DMS114 treated with DMSO at 0.1 percent for 48 hours (cell line): ENCODE data around the gene ZNRF1.
"Not testable (repeated sequence)": the region's sequence is repeated elsewhere in the genome, so short reads cannot be mapped to it uniquely, and the experiment has no call there.

Experiments
- DNase-seq: peaks from one replicate; lab custom pipeline; 2025; ENCODE audit not compliant: unreplicated experiment; lab: John Stamatoyannopoulos, UW

Gene ZNRF1

DNA sequence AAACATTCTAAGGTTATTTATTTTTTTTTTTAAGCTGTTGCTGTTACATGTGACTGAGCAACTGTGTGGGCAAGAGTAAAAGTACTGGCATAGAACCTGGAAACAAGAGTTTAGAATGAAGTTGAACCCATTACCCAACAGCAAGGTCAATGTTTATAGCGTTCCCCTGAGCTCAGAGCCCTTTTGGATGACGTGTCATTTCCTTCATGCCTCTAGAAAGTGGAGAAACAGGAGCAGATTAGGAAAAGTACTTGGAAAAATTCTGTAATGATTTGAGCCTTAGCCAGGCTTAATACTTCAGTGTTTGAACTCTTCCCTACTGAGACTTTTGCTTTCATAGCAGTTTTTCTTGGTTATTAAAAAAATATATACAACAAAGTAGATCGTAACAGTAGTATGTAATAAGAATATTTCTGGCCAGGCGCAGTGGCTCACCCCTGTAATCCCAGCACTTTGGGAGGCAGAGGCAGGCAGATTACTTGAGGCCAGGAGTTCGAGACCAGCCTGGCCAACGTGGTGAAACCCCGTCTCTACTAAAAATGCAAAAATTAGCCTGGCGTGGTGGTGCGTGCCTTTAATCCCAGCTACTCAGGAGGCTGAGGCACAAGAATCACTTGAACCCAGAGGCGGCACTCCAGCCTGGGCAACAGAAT is 27.5 kb downstream of the ZNRF1 start:
- DNase-seq: not testable (repeated sequence)

DNA sequence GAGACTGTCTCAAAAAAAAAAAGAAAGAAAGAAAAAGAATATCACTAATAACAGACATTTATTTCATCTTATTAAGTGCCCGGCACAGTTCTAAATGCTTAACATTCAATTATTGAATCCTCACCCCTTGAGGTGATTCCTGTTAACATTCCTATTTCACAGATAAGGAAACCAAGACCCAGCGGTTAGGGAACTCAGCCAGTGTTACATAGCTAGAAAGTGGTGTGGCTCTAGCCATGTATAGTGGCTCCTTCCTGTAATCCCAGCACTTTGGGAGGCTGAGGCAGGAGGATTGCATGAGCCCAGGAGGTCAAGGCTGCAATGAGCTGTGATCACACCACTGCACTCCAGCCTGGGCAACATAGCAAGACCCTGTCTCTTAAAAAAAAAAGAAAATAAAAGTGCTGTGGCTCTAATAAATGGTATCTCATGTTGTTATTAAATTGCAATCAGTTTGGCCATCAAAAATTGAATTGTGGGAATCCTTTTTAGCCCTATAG is 28.1 kb downstream of the ZNRF1 start:
- DNase-seq: no peak

DNA sequence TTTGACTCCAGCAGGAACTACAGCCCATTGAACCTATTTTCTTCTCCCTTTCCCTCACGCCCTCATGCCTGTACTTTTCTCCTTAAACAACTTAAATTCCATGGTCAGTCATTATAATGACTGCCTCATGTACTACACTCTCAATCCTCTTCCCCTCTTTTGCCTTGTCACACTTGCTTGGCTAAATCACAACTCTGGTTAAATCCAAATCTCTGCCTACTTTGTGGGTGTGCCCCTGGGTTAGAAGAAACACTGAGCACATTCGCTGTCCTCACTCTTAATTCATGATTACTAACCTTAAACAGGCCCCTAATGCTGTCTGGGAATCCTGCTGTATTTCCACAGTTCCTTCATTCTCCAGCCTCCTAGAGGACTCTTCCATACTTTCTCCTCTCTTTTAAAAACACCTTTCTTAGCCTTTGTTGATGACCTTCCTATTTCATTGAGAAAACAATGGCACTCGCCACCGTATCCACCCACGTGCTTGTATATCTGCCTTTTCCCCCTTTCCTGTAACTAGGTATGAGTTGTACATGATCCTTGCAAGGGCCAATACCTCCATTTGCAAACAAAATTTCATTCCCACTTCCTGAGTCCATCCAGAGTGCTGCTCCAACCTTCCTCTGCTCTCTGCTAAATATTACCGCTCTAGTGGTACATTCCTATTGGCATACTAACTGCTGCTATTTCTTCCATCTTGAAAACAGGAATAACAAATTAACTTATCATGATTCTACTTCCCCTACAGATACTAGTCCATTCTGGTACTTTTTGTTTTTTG is 28.9 kb downstream of the ZNRF1 start:
- DNase-seq: no peak

DNA sequence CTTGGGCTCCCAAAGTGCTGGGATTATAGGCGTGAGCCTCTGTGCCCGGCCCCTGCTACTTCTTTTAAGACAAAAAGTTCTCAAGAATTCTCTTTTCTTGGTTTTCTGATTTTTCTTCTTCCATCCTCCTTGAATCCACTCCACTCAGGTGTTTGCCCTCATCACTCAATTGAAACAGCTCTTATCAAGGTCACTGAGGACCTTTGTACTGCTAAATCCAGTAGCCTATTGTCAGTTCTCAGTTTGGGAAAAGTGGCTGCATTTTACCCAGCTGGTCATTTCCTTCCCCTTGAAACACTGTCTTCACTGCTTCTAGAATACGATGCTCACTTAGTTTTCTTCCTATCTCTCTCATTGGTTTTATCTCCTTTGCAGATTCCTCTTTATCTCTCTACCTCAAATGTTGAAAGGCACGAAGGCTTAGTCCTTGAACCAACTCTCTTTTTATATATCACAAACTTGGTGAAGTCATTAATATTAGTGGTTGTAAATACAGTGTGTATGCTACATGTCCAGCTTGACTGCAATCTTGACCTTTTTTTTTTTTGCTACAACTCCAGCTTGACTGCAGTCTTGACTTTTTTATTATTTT is 29.8 kb downstream of the ZNRF1 start:
- DNase-seq: no peak

DNA sequence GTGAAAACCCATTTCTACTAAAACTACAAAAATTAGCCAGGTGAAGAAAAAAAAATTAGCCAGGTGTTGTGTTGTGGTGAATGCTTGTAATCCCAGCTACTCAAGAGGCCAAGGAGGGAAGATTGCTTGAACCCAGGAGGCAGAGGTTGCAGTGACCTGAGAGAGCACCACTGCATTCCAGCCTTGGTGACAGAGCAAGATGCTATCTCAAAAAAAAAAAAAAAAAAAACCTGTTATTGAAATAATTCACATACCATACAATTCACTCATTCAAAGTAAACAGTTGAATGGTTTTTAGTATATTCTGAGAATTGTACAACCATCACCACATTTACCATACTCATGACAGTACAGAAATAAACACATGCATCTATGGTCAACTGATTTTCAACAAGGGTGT is 31.0 kb downstream of the ZNRF1 start:
- no peak for DNase-seq

DNA sequence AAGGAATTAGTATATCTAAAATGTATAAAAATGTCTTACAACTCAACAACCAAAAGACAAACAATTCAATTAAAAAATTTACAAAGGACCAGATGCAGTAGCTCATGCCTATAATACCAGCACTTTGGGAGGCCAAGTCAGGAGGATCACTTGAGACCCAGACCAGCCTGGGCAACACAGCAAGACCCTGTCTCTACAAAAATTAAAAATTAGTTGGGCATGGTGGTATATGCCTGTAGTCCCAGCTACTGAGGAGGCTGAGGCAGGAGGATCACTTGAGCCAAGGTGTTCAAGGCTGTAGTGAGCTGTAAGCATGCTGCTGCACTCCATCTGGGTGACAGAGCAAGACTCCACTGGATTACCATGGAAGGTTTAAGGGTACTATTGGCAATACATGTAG is 33.8 kb downstream of the ZNRF1 start:
- DNase-seq: no peak

DNA sequence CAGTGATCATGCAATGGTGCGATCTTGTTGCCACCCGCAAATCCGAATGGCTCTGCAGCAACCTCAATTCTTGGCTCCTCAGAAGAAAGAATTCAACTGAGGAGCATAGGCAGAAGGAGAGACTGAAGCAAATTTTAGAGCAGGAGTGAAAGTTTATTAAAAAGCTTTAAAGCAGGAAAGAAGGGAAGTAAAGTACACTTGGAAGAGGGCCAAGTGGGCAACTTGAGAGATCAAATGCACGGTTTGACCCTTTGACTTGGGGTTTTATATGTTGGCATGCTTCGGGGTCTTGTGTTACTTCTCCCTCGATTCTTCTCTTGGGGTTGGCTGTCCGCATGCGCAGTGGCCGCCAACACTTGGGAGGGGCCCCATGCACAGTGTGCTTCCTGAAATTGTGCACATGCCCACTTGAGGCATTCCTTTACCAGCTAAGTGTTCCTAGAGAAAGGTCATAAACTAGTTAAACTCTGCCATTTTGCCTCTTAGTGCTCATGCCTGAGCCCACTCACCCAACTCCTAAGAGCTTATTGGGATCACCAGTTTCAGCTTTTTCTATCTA is 36.7 kb downstream of the ZNRF1 start:
- DNase-seq: no peak

DNA sequence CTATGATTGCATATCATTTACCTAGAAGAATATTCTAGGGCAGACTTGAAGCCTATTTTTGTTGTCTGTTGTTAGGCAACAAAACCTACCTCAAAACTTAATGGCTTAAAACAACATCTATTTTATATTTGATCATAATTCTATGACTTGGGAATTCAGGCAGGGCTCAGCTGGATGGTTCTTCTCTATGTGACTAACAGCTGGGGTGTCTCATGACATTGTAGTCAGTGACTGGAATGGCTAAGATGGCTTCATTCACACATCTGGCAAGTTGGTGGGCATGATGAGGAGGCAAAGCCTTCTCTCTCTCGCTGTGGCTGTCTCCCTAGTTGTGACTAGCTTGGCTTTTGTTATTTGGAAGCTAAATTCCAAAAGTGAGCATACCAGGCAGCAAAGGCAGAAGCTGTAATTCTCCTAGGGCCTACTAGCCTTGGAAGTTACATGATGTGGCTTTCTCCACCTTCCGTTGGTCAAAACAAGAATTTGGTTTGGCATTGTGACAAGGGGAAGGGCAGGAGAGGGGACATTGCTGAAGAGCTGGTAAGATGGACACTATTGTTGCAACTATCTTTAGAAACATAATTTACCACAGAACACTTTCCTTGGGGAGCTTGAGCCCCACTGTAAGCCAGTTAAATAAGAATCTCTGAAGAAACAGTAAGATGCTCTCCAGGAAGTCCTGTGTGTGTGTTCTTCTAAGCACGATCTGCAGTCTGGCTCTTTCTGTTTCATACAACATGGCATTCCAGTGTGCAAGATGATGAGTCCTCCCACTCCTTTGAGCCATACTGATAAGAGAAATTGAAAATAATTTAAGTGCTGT is 39.4 kb downstream of the ZNRF1 start:
- no peak for DNase-seq

DNA sequence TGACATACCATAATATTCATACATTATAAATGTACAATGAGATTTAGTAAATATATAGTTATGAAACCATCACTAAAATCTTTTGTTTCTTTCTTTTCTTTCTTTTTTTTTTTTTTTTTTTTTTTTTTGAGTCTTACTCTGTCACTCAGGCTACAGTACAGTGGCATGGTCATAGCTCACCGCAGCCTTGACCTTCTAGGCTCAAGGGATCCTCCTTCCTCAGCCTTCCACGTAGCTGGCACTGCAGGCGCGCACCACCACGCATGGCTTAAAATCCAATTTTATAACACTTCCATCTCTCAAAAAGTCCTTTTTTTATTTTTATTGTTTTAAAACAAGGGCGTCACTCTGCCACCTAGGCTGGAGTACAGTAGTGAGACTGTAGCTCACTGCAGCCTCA is 41.1 kb downstream of the ZNRF1 start:
- DNase-seq: no peak

DNA sequence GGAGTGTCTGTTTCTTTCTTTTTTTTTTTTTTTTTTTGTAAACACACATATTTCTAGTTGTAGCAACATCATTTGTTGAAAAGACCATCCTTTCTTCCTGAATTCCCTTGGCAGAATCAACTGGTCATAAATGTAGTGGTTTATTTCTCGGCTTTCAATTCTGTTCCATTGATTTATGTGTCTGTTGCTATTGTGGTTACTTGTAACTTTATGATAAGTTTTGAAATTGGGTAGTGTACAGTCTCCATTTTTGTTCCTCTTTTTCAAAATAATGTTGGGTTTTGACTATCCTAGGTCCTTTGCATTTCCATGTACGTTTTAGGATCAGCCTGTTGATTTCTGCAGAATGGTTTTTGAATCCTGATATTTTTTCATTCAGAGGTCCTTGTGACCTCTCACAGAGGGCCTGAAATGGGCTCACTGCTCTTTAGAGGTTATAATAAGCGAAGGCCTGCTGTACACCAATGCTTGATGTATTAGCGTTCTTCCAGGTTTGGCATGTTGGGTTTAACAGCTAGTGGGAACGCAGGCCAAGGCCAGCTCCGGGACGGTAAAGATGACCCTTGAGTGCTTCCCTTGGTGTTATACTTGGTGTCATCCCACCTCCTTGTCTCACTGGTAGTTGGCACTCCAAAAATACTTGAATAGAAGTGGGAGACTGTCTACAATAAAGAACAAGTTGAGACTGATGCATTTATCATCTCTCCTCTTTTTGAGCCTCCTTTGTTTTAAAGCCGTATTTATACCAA is 43.8 kb downstream of the ZNRF1 start:
- DNase-seq: no peak

DNA sequence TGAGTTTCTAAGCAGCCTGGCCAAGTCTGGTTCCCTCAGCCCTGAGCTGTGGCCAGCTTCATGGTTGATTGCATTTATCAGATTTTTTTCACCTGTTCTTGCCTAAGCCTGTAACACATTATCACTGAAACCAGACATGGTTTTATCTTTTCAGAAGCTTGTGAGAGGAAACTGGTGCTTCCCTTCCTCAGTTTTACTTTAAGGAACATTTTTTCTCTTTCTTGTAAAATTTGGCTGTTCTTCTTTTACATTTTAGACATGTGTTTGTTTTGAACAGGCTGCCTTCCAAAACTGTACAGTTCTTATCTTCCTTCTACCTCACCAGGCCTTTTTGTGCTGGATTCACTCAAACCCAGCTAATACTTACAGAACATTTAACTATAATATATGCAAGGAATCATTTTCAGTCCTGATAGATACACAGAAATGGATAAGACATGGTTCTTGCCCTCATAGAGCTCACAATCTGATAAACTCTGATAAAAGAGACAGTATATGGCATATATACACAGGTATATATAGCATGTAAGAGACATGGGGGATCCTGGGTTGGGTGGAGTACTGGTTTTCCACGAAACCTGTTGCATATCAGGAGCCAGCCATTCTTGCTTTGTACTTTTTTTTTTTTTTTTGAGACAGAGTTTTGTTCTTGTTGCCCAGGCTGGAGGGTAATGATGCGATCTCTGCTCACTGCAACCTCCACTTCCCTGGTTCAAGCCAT is 44.5 kb downstream of the ZNRF1 start:
- DNase-seq: no peak

DNA sequence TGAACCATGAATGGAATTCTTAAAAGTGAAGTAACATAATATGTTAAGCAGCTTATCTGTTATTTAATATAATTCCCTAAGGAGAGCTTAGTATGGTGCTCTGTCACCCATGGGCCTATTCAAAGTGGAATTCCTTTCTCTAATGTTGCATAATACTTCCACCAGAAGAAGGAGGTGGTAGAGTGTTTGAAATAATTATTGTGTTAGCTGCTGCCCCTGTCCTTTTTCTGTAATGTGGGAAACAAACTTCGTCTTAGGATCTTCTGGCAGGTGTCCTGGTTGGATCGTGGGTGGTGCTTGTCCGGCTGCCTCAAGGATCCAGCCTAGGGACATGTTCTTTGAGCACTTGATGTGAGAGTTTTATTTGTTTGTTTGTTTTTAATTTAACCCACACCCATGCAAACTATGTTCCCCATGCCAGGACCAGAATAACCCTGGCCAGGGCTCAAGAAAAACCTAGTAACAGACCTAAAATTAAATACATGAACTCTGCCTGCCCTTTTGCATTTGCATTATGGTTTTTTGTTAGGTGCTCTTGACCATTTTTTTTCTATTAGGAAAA is 46.1 kb downstream of the ZNRF1 start:
- no peak for DNase-seq

DNA sequence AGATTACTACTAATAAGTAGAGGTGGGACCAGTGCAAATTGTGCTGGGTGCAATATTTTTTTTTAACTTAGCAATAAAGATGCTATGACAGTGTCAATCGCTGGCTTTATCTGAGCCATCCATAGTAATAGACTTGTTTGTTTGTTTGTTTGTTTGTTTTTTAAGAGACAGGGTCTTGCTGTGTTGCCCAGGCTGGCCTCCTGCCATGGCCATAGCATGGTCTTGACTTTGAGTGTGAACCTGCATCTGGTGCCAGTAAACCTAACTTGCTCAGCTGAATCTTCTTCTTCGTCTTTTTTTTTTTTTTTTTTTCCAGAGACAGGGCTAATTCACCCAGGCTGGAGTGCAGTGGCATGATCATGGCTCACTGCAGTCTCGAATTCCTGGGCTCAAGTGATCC is 46.6 kb downstream of the ZNRF1 start:
- DNase-seq: no peak

DNA sequence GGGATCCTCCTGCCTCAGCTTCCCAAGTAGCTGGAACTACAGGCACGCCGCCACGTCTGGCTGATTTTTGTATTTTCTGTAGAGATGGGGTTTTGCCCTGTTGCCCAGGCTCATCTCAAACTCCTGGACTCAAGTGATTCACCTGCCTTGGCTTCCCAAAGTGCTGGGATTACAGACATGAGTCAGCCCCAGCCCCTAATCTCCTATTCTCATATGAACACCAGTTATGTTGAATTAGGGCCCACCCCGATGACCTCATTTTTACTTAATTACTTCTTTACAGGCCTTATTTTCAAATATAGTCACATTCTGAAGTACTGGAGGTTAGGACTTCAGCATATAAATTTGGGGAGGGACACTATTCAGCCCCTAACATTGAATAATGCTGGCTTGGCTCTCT is 49.2 kb downstream of the ZNRF1 start:
- no peak for DNase-seq

DNA sequence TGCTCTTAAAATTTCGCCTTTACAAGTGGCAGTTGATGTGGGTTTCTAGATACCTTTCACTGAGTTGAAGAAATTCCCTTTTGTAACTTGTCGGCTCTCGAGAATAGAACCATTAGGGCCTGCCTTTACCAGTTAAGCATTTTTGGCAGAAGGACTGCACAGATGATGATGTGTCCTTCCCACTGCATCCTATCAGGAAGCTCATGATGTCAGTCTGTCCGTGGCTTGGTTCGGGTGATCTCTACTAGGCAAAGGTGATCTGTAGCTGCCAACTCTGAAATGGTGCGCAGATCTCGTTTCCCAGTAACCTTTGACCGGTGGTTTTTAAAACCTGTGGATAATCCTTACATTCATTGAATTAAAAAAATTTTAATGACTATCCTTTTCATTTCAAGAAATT is 49.7 kb downstream of the ZNRF1 start:
- DNase-seq: no peak

DNA sequence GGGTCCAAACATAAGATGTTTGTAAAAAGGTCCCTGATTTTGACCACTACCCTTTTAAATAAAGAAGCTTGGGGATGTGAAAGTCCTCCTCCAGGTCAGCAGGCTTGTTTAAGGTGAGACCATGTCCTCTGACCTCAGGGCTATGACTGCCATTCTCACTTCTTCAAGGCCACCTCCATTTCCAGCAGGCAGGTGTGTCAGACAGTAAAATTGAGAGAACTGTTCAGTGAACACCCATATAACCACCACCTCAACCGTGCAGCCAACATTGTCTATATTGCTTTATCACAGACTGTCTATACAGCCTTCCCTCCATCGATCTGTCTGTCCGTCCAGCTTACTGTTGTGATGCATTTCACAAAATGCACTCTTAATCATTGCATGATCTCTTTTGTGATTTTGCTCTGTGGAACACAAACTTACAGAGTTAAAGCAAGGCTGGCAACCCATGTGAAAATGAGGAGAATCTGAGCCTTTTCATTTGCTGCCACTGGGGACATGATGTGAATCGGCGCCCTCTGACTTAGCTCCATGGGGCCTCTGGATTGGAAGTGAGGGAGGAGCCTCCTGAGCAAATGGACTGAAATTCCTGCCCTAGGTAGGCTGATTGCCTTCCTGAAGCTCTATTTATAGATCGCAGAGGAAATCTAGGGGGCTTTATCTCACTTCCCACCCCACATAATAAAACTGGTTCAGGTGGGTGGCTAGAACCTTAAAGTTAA is 53.8 kb downstream of the ZNRF1 start:
- DNase-seq: no peak

DNA sequence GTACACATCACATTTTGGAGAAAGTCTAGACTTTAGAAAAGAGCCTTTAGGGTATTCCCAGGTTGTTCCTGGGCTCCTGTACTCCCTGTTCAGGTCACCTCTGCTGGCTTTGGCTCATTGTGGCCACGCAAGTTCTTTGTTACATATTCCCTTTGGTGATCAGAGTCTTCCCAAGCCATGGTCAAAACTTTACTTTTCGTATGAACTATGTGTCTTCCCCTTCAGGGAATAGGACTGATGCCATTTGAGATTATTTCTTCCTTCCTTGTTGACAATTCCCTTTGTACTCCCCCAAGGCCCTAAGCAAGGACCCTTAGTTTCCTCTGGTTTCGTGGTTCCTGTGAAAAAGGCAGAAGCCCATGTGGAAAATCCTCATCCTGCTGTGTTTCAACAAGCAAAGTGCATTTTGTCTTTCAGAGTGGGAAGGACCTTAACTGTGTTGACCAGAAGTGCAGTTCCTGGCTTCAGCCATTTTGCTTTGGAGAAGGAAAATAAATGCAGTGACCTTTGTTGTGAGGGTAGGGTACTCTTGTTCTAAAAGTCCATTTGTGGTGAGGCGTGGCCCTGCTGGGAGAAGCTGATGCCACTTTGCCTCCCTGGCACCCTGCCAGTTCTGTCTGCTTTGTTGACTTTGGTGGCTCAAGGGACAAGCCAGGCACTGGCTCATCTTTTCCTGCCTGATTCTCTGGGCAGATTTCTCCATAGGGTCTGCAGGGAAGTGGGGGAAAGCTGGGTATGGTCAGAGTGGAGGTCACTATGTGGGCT is 55.1 kb downstream of the ZNRF1 start:
- no peak for DNase-seq

DNA sequence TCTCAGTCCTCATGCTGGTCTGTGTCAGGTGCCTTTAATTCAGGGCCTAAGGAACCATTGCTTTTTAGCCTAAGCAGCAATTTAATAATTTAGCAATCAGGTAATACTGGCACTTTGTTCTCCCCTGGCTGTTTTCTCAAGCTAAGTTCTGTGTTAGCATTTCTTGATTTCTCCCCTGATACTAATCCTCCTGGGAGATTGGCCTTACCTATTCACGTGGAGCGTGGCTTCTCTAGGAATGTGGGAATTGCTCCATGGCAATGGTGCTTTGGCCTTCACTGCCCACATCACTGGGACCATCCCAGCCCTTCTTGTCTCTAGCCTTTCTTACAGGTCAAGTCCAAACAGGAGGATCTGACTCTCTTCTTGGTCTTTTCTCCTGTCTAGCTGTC is 55.7 kb downstream of the ZNRF1 start:
- no peak for DNase-seq
